ENCODE results near the gene ZFYVE28. TPM values are rescaled to one million over a fixed set of nuclear protein-coding genes. Genes with fewer than 3 reads are reported as not detected.

ZFYVE28 gene
- polyA plus RNA-seq, 1 of the 3 experiments (the other 2 are of a cell fraction) = 3.2 TPM

- WGBS (ENCODE audit: low lambda C conversion rate) = 65% methylated on average over 2 of the region's 2 CpGs
- Histone ChIP-seq H2AFZ (ENCODE audit: low read depth) (no peak overlapping the region), H3K4me2 (no peak overlapping the region), H3F3A (replicated peaks; ENCODE audit: insufficient read depth) (no peaks in the 10 kb centered on the region), H3K9ac (no peak overlapping the region), H3K27me3 (ENCODE audit: insufficient read depth) (no peaks in the 10 kb centered on the region), H3K4me3 (ENCODE audit: low read depth in 2 of 2, low read length in 1 of 2) (no peak overlapping the region), H3K27ac (ENCODE audit: low read depth in 2 of 2, low read length in 1 of 2) (no peak overlapping the region), H3K9me2 (no peaks in the 10 kb centered on the region), H3K36me3 (replicated peaks in 1 of 2; ENCODE audit: control insufficient read depth in 1 of 2, insufficient read depth in 2 of 2, low read length in 1 of 2) (no peaks in the 10 kb centered on the region), H3K79me2 (ENCODE audit: insufficient read depth) (no peaks in the 10 kb centered on the region), H4K20me1 (ENCODE audit: insufficient read depth) (no peaks in the 10 kb centered on the region), H3K4me1 (ENCODE audit: control insufficient read depth in 1 of 2, insufficient read depth in 2 of 2, low read depth in 1 of 2, low read length in 1 of 2) (peaks cover 0 to 13% of the 10 kb centered on the region in 2 experiments; a peak in 1 of 4 replicates), H3K9me3 (no peaks in the 10 kb centered on the region)
- no peak for DNase-seq
- TF ChIP-seq, protein P1, sequence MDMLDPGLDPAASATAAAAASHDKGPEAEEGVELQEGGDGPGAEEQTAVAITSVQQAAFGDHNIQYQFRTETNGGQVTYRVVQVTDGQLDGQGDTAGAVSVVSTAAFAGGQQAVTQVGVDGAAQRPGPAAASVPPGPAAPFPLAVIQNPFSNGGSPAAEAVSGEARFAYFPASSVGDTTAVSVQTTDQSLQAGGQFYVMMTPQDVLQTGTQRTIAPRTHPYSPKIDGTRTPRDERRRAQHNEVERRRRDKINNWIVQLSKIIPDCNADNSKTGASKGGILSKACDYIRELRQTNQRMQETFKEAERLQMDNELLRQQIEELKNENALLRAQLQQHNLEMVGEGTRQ (IDR thresholded peaks at IDR 0.05; ENCODE audit: borderline replicate concordance, low read depth, low read length) = no peak
- no peak for TF ChIP-seq CHD2 (IDR thresholded peaks at IDR 0.05; ENCODE audit: low read length, partially characterized antibody)
- TF ChIP-seq FOXM1 (IDR thresholded peaks at IDR 0.05; ENCODE audit: low read depth) = no peak
- TF ChIP-seq USF1 (IDR thresholded peaks at IDR 0.05; ENCODE audit: borderline replicate concordance, low read depth) = no peak
- TF ChIP-seq NFIC (IDR thresholded peaks at IDR 0.05; ENCODE audit: borderline replicate concordance) = no peak
- TF ChIP-seq YY1 (IDR thresholded peaks at IDR 0.05; ENCODE audit: low read depth) = no peak
- no peak for TF ChIP-seq RFX5 (IDR thresholded peaks at IDR 0.05; ENCODE audit: low read length)
- no peak for TF ChIP-seq FOXJ3 (CRISPR knock-in tag; IDR thresholded peaks at IDR 0.05)
- TF ChIP-seq CTCF (IDR thresholded peaks at IDR 0.05) = no peak
- no peak for TF ChIP-seq EP300 (IDR thresholded peaks at IDR 0.05; ENCODE audit: borderline replicate concordance in 1 of 2, low read depth in 1 of 2, low read length in 1 of 2)
- TF ChIP-seq ELF1 (IDR thresholded peaks at IDR 0.05) = no peak
- TF ChIP-seq PBX3 (IDR thresholded peaks at IDR 0.05) = no peak
- no peak for TF ChIP-seq FOSL2 (IDR thresholded peaks at IDR 0.05; ENCODE audit: borderline replicate concordance, low read depth)
- TF ChIP-seq MEF2A (IDR thresholded peaks at IDR 0.05; ENCODE audit: borderline replicate concordance, low read depth) = no peak
- no peak for TF ChIP-seq MAX (IDR thresholded peaks at IDR 0.05; ENCODE audit: low read depth)
- TF ChIP-seq EZH2phosphoT487 (IDR thresholded peaks at IDR 0.05; ENCODE audit: borderline replicate concordance, low read depth) = no peak
- no peak for TF ChIP-seq TAF1 (IDR thresholded peaks at IDR 0.05; ENCODE audit: borderline replicate concordance, low read depth, low read length)
- TF ChIP-seq TCF12 (IDR thresholded peaks at IDR 0.05) = no peak
- no peak for TF ChIP-seq POLR2AphosphoS5 (IDR thresholded peaks at IDR 0.05; ENCODE audit: low read depth, low read length)
- TF ChIP-seq, protein P2, sequence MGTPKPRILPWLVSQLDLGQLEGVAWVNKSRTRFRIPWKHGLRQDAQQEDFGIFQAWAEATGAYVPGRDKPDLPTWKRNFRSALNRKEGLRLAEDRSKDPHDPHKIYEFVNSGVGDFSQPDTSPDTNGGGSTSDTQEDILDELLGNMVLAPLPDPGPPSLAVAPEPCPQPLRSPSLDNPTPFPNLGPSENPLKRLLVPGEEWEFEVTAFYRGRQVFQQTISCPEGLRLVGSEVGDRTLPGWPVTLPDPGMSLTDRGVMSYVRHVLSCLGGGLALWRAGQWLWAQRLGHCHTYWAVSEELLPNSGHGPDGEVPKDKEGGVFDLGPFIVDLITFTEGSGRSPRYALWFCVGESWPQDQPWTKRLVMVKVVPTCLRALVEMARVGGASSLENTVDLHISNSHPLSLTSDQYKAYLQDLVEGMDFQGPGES (IDR thresholded peaks at IDR 0.05; ENCODE audit: low read depth, low read length) = no peak
- POLR2A ChIA-PET = no interaction called here
- CTCF ChIA-PET = no interaction called here
These were observed 118.7 kb downstream of the ZFYVE28 start for GRCh38 chr4:2299794-2300193.

Data from SK-N-SH (cell line).